H1 (cell line): Measurements from ENCODE around the gene MATK. TPM values are rescaled to one million over a fixed set of nuclear protein-coding genes. Genes with fewer than 3 reads are reported as not detected.

Source experiments
- CTCF ChIA-PET: fragments of 300-600 bp; sonication (Branson Sonifier 250); formaldehyde crosslinking; loops from one replicate; lab custom pipeline; 2021; ENCODE audit not compliant: partially characterized antibody; lab: Charles Lee
- POLR2A ChIA-PET: fragments of 300-600 bp; sonication (Branson Sonifier 250); formaldehyde crosslinking; loops from one replicate; lab custom pipeline; 2021; ENCODE audit warnings: inconsistent platforms; ENCODE audit not compliant: partially characterized antibody; lab: Charles Lee
- DNase-seq, 2 experiments: peaks; one replicate each; pipeline versions ENCODE4 v3.0.0 to v3.0.0-alpha.2; 2010 to 2022; ENCODE audit warnings: low spot score in 2 of 2, low read depth in 1 of 2, mixed read lengths in 1 of 2
- FAIRE-seq: peaks from 2 replicates; lab custom pipeline; 2011; peaks lifted over from hg19 to GRCh38; lab: Jason Lieb, UNC
- H2AFZ ChIP-seq: 2 replicates; pipeline ENCODE4 v1.8.1; 2012; ENCODE audit warnings: low read length, inconsistent platforms
- H2AK5ac ChIP-seq: 2 replicates; pipeline ENCODE4 v1.6.1; 2013; ENCODE audit warnings: low read depth, low read length
- H2BK120ac ChIP-seq: replicated peaks from 2 replicates; pipeline ENCODE3; 2013; ENCODE audit warnings: low read depth, low read length, inconsistent platforms
- H2BK12ac ChIP-seq: 2 replicates; pipeline ENCODE4 v1.6.1; 2013; ENCODE audit warnings: low read depth, low read length
- H2BK15ac ChIP-seq: 2 replicates; pipeline ENCODE4 v1.6.1; 2013; ENCODE audit warnings: low read length
- H2BK20ac ChIP-seq: 2 replicates; pipeline ENCODE4 v1.6.1; 2013; ENCODE audit warnings: low read length
- H2BK5ac ChIP-seq: 2 replicates; pipeline ENCODE4 v1.6.1; 2013; ENCODE audit warnings: low read depth, low read length
- H3K14ac ChIP-seq: 2 replicates; pipeline ENCODE4 v1.6.1; 2013; ENCODE audit warnings: inconsistent platforms; ENCODE audit not compliant: insufficient read length
- H3K18ac ChIP-seq: 2 replicates; pipeline ENCODE4 v1.6.1; 2013; ENCODE audit warnings: low read length; ENCODE audit errors: extremely low read depth
- H3K23ac ChIP-seq: 2 replicates; pipeline ENCODE4 v1.6.1; 2013; ENCODE audit warnings: inconsistent platforms; ENCODE audit not compliant: insufficient read length
- H3K23me2 ChIP-seq: 2 replicates; pipeline ENCODE4 v1.6.1; 2013; ENCODE audit warnings: low read depth, low read length
- H3K27ac ChIP-seq: 2 replicates; pipeline ENCODE4 v1.6.1; 2011; ENCODE audit warnings: low read depth, low read length, inconsistent platforms
- H3K27me3 ChIP-seq, 4 experiments: replicated peaks in 1 of 4; 1 replicate in 1 of 4; 2 replicates in 3 of 4; pipeline versions ENCODE4 v1.6.1 to v1.8.1; 2011 to 2013; ENCODE audit warnings: low read length in 3 of 4, mild to moderate bottlenecking in 3 of 4, inconsistent platforms in 2 of 4, mixed read lengths in 2 of 4, moderate library complexity in 1 of 4; ENCODE audit not compliant: control insufficient read depth in 3 of 4, insufficient read depth in 3 of 4; ENCODE audit errors: extremely low read depth in 1 of 4
- H3K36me3 ChIP-seq, 4 experiments: 2 replicates each; pipeline versions ENCODE4 v1.6.1 to v1.8.1; 2011 to 2013; ENCODE audit warnings: mild to moderate bottlenecking in 4 of 4, low read length in 3 of 4, moderate library complexity in 2 of 4, control low read depth in 1 of 4, inconsistent platforms in 1 of 4; ENCODE audit not compliant: insufficient read depth in 4 of 4, control insufficient read depth in 2 of 4
- H3K4ac ChIP-seq: replicated peaks from 2 replicates; pipeline ENCODE3; 2013; ENCODE audit warnings: low read length, low read depth, mixed read lengths, inconsistent platforms; ENCODE audit not compliant: insufficient read length
- H3K4me1 ChIP-seq, 4 experiments: replicated peaks in 1 of 4; 1 replicate in 1 of 4; 2 replicates in 3 of 4; pipeline versions ENCODE4 v1.6.1 to v1.8.1; 2011 to 2013; ENCODE audit warnings: low read length in 3 of 4, inconsistent platforms in 2 of 4, mixed read lengths in 1 of 4; ENCODE audit not compliant: insufficient read depth in 4 of 4, control insufficient read depth in 3 of 4
- H3K4me2 ChIP-seq, 2 experiments: 2 replicates each; pipeline versions ENCODE4 v1.6.1 to v1.8.1; 2011 to 2013; ENCODE audit warnings: low read depth in 2 of 2, low read length in 2 of 2, control low read depth in 1 of 2, inconsistent platforms in 1 of 2, mild to moderate bottlenecking in 1 of 2; ENCODE audit not compliant: insufficient read depth in 1 of 2
- H3K4me3 ChIP-seq, 4 experiments: fragments of 200-600, 300-600 bp in 1 of 4; sonication (generic), shearing (Covaris generic), sonication (Bioruptor Twin) in 1 of 4; 2 replicates each; pipeline versions ENCODE4 v1.5.1 to v1.8.1; 2011 to 2016; ENCODE audit warnings: low read length in 4 of 4, low read depth in 3 of 4, control low read depth in 2 of 4, inconsistent platforms in 2 of 4, mild to moderate bottlenecking in 2 of 4, mixed read lengths in 1 of 4, moderate library complexity in 1 of 4; ENCODE audit not compliant: insufficient read depth in 2 of 4; ENCODE audit errors: extremely low read depth in 1 of 4
- H3K56ac ChIP-seq: replicated peaks from 2 replicates; pipeline ENCODE3; 2013; ENCODE audit warnings: low read depth, mild to moderate bottlenecking, mixed read lengths, low read length, inconsistent platforms; ENCODE audit not compliant: insufficient read length
- H3K79me1 ChIP-seq: 2 replicates; pipeline ENCODE4 v1.6.1; 2013; ENCODE audit warnings: low read depth, low read length, control low read depth
- H3K79me2 ChIP-seq, 2 experiments: 2 replicates each; pipeline versions ENCODE4 v1.6.1 to v1.8.1; 2012 to 2013; ENCODE audit warnings: low read length in 2 of 2, mild to moderate bottlenecking in 2 of 2, inconsistent platforms in 1 of 2; ENCODE audit not compliant: insufficient read depth in 2 of 2, control insufficient read depth in 1 of 2
- H3K9ac ChIP-seq, 4 experiments: replicated peaks in 1 of 4; 1 replicate in 1 of 4; 2 replicates in 3 of 4; pipeline versions ENCODE4 v1.6.1 to v1.8.1; 2011 to 2013; ENCODE audit warnings: low read depth in 3 of 4, low read length in 3 of 4, control low read depth in 2 of 4, mild to moderate bottlenecking in 2 of 4, moderate library complexity in 2 of 4, inconsistent platforms in 1 of 4; ENCODE audit errors: extremely low read depth in 1 of 4
- H3K9me3 ChIP-seq, 2 experiments: 2 replicates each; pipeline versions ENCODE4 v1.6.1 to v1.8.1; 2012 to 2013; ENCODE audit warnings: mild to moderate bottlenecking in 2 of 2, moderate library complexity in 2 of 2, control low read depth in 1 of 2, inconsistent platforms in 1 of 2, low read depth in 1 of 2, low read length in 1 of 2, mixed read lengths in 1 of 2; ENCODE audit not compliant: insufficient read depth in 2 of 2
- H4K20me1 ChIP-seq, 2 experiments: replicated peaks in 1 of 2; 2 replicates each; pipeline versions ENCODE3 to v1.8.1; 2011 to 2013; ENCODE audit warnings: inconsistent platforms in 2 of 2, low read length in 2 of 2, mild to moderate bottlenecking in 1 of 2; ENCODE audit not compliant: insufficient read depth in 2 of 2, control insufficient read depth in 1 of 2
- H4K5ac ChIP-seq: 2 replicates; pipeline ENCODE4 v1.6.1; 2013; ENCODE audit warnings: low read length, low read depth, mixed read lengths, inconsistent platforms; ENCODE audit not compliant: insufficient read length
- H4K8ac ChIP-seq: 2 replicates; pipeline ENCODE4 v1.8.0; 2013; ENCODE audit warnings: mild to moderate bottlenecking, moderate library complexity, low read length, inconsistent platforms; ENCODE audit not compliant: insufficient read depth; ENCODE audit errors: extremely low read depth
- H4K91ac ChIP-seq: replicated peaks from 2 replicates; pipeline ENCODE3; 2013; ENCODE audit warnings: low read length, mixed read lengths, inconsistent platforms; ENCODE audit not compliant: insufficient read length
- BRCA1 ChIP-seq: IDR thresholded peaks from 2 replicates; pipeline ENCODE4 v1.6.1; 2012; ENCODE audit warnings: low read depth, low read length, improper control_type of control experiment
- SIN3A ChIP-seq, 2 experiments: IDR thresholded peaks in 1 of 2; conservative IDR thresholded peaks in 1 of 2; 2 replicates each; pipeline ENCODE4 v1.6.1; 2011 to 2012; ENCODE audit warnings: low read length in 2 of 2, improper control_type of control experiment in 1 of 2, low read depth in 1 of 2, mild to moderate bottlenecking in 1 of 2
- SP4 ChIP-seq: IDR thresholded peaks from 2 replicates; pipeline ENCODE4 v1.6.1; 2012; ENCODE audit warnings: low read length, inconsistent platforms
- SUZ12 ChIP-seq: fragments of 200-600 bp; sonication (generic); IDR thresholded peaks from 2 replicates; pipeline ENCODE4 v1.6.1; 2012; ENCODE audit warnings: mild to moderate bottlenecking, inconsistent platforms, low read length, moderate library complexity, mixed read lengths
- TAF1 ChIP-seq: IDR thresholded peaks from 2 replicates; pipeline ENCODE4 v1.6.1; 2011; ENCODE audit warnings: mild to moderate bottlenecking, low read depth, low read length
- ZNF274 ChIP-seq: IDR thresholded peaks from 2 replicates; pipeline ENCODE4 v1.7.0; 2012; ENCODE audit warnings: low read length, borderline replicate concordance; ENCODE audit errors: extremely low read depth
- WGBS, 2 experiments: shearing (Covaris generic) in 1 of 2; methylation state at CpG; one replicate each; pipeline versions ENCODE4 v1.1.6 to v1.1.7; 2013 to 2015; ENCODE audit warnings: low lambda C conversion rate in 2 of 2, mixed read lengths in 2 of 2, inconsistent platforms in 1 of 2, low coverage in 1 of 2, missing lambda C conversion rate in 1 of 2; ENCODE audit not compliant: insufficient replicate concordance in 2 of 2, insufficient coverage in 1 of 2, insufficient read length in 1 of 2; ENCODE audit errors: extremely low coverage in 1 of 2, missing lambda C conversion rate in 1 of 2; 5-methylcytosine and 5-hydroxymethylcytosine counted together
- polyA plus RNA-seq, 7 experiments: library from polyadenylated mRNA; depleted of rRNA in 3 of 7; stranded (reverse) in 5 of 7; unstranded in 2 of 7; fragments of >200 nt in 5 of 7; fragments of 200-250 nt in 2 of 7; gene quantifications; 1 replicate in 5 of 7; 2 replicates in 1 of 7; 4 replicates in 1 of 7; pipeline versions ENCODE4 v1.2.1 to v1.2.3, GENCODE V29; 2011 to 2013; ENCODE audit warnings: missing spikeins in 2 of 7, mixed read lengths in 2 of 7
- total RNA-seq: library from RNA; stranded (reverse); fragmentation: NEBNext Ultra II Directional; extraction: Animal tissue kit (Norgen Biotek cat#: 25700); gene quantifications from 2 replicates; pipeline ENCODE4 v1.2.1, GENCODE V29; 2021

Gene MATK
- total and polyA plus RNA-seq, 2 of the 8 experiments (the other 6 are each of a cell fraction or from before 2014, with no cell fraction given): 20.5 to 21.4 TPM

GRCh38 chr19:3782903-3783302 is 3.3 kb downstream of the MATK start:
- FAIRE-seq: no peak
- WGBS, 2 experiments: 92% methylated on average over 13 of the region's 13 CpGs; no CpG with 5 or more reads in 1 of the 2 experiments
- H2BK20ac ChIP-seq: no peak overlapping the region
- H4K8ac ChIP-seq: no peak overlapping the region
- peaks cover 7% of the 10 kb centered on the region; the same call in 1 of the 2 replicates for H3K23me2 ChIP-seq
- no peak overlapping the region for H2BK120ac ChIP-seq
- no peak overlapping the region for H4K91ac ChIP-seq
- TF ChIP-seq BRCA1 (no peak), SUZ12 (no peak), SIN3A (conservative IDR thresholded peaks at IDR 0.05 in 1 of 2, IDR thresholded peaks at IDR 0.05 in 1 of 2; ENCODE audit: low read depth in 1 of 2, low read length in 2 of 2) (no peak), TAF1 (no peak), ZNF274 (no peak), SP4 (no peak)
- no peak overlapping the region for H3K27ac ChIP-seq
- no peaks in the 10 kb centered on the region for H3K79me1 ChIP-seq
- H2AFZ ChIP-seq: no peak overlapping the region
- H2BK15ac ChIP-seq: no peak overlapping the region
- H3K4me2 ChIP-seq: no peak overlapping the region
- peaks cover 0 to 14% (median 3%) of the 10 kb centered on the region in 4 experiments; a peak in 2 of 8 replicates for H3K36me3 ChIP-seq
- no peak overlapping the region for H3K56ac ChIP-seq
- CTCF ChIA-PET: interaction anchor here (0.6 to 2.4 kb wide), 19 partner anchors 8 to 231 kb away, joined by 3 to 17 read pairs (median 4); partner anchors contain the start of genes MRPL54 and RAX2
- H3K4ac ChIP-seq: no peak overlapping the region
- no peak overlapping the region for H2BK12ac ChIP-seq
- H3K23ac ChIP-seq: no peak overlapping the region
- peaks cover 0 to 17% (median 7%) of the 10 kb centered on the region in 4 experiments; a peak in 6 of 7 replicates for H3K27me3 ChIP-seq
- no peak overlapping the region for H3K18ac ChIP-seq
- peaks cover 17 to 22% of the 10 kb centered on the region in 2 experiments for H3K9me3 ChIP-seq
- DNase-seq: no peak
- H4K5ac ChIP-seq: no peak overlapping the region
- H3K79me2 ChIP-seq: no peaks in the 10 kb centered on the region
- no peak overlapping the region for H2AK5ac ChIP-seq
- H3K4me1 ChIP-seq: peaks cover 0 to 9% (median 1%) of the 10 kb centered on the region in 4 experiments; a peak in 3 of 7 replicates
- H2BK5ac ChIP-seq: no peak overlapping the region
- no peak overlapping the region for H3K4me3 ChIP-seq
- H4K20me1 ChIP-seq: no peaks in the 10 kb centered on the region
- H3K14ac ChIP-seq: no peak overlapping the region
- POLR2A ChIA-PET: interaction anchor here (0.8 to 4.4 kb wide), 6 partner anchors 8 to 150 kb away, joined by 3 to 19 read pairs (median 4); partner anchors contain the start of genes APBA3, MRPL54 and NMRK2
- no peak overlapping the region for H3K9ac ChIP-seq
